Measurements from ENCODE around the gene APEX1.

APEX1 gene

GRCh38 chr14:20454516-20455354 lies at the start of gene APEX1, which contains the start of gene OSGEP:
Gene APEX1, plus strand, starts transcription at chr14:20455226. Its CDS starts 420 bp downstream, at chr14:20455646.
Gene OSGEP, minus strand, starts transcription at chr14:20454812. Its CDS starts 129 bp downstream, at chr14:20454683.
- DNase-seq: peak; percentile 99

- peak; percentile 55 for DNase-seq
Observed at GRCh38 chr14:20409226-20409625, 45.8 kb upstream of the APEX1 start.

GRCh38 chr14:20412411-20412810 lies 42.6 kb upstream of the APEX1 start:
- peak; percentile 85 for DNase-seq

GRCh38 chr14:20412876-20413743 lies 41.9 kb upstream of the APEX1 start, which contains the start of gene TEP1:
Gene TEP1, minus strand, starts transcription at chr14:20413501. Its CDS starts 5,062 bp downstream, at chr14:20408439.
- peak; percentile 92 for DNase-seq

- peak; percentile 61 for DNase-seq
Observed at GRCh38 chr14:20413744-20414082, 41.3 kb upstream of the APEX1 start.

GRCh38 chr14:20415782-20416206 lies 39.2 kb upstream of the APEX1 start:
- peak; percentile 78 for DNase-seq

GRCh38 chr14:20416223-20416622 lies 38.8 kb upstream of the APEX1 start:
- DNase-seq: no peak

GRCh38 chr14:20417250-20418186 lies 37.5 kb upstream of the APEX1 start:
- DNase-seq: no peak

GRCh38 chr14:20418501-20418909 lies 36.5 kb upstream of the APEX1 start:
- DNase-seq: no peak

- no peak for DNase-seq
Observed at GRCh38 chr14:20419419-20419818, 35.6 kb upstream of the APEX1 start.

- DNase-seq: no peak
Observed at GRCh38 chr14:20421267-20421666, 33.8 kb upstream of the APEX1 start.

- no peak for DNase-seq
Observed at GRCh38 chr14:20422886-20423285, 32.1 kb upstream of the APEX1 start.

GRCh38 chr14:20424851-20425250 lies 30.2 kb upstream of the APEX1 start:
- DNase-seq: no peak

GRCh38 chr14:20427231-20428009 lies 27.6 kb upstream of the APEX1 start:
- DNase-seq: peak; percentile 90

GRCh38 chr14:20428010-20428365 lies 27.0 kb upstream of the APEX1 start:
- no peak for DNase-seq

- DNase-seq: no peak
Observed at GRCh38 chr14:20428802-20429201, 26.2 kb upstream of the APEX1 start.

GRCh38 chr14:20429801-20430669 lies 25.0 kb upstream of the APEX1 start:
- no peak for DNase-seq

- DNase-seq: no peak
Observed at GRCh38 chr14:20434701-20435581, 20.1 kb upstream of the APEX1 start.

- DNase-seq: no peak
Observed at GRCh38 chr14:20435582-20436362, 19.3 kb upstream of the APEX1 start, which contains the start of gene KLHL33. Gene KLHL33, minus strand, starts transcription at chr14:20436166. Its CDS starts 355 bp downstream, at chr14:20435811.
